Lower leg skin (tissue), 3 donors: ENCODE results near the gene EPYC.

ENCODE experiments used
- CTCF ChIP-seq, 3 donors: fragments of 450-650 bp; IDR thresholded peaks; one replicate each; pipeline ENCODE4 v1.5.1; 2016; ENCODE audit warnings: antibody characterized with exemption in 3 of 3, mild to moderate bottlenecking in 3 of 3, moderate library complexity in 2 of 3
- POLR2A ChIP-seq, 2 donors: fragments of 450-650 bp; IDR thresholded peaks; one replicate each; pipeline ENCODE4 v1.6.1; 2016 to 2017; ENCODE audit warnings: antibody characterized with exemption in 2 of 2, mild to moderate bottlenecking in 1 of 2, moderate library complexity in 1 of 2

- TF ChIP-seq CTCF (IDR thresholded peaks at IDR 0.05), result no peak
- TF ChIP-seq POLR2A (IDR thresholded peaks at IDR 0.05), result no peak
Observed at GRCh38 chr12:90925562-90925961, 79.2 kb downstream of the EPYC start.
